HEK293T (cell line): ENCODE measurements around the gene ATG2B.

Source experiments
- FOXA1 ChIP-seq: fragments of 450-650 bp; IDR thresholded peaks from 2 replicates; pipeline ENCODE4 v1.6.1; 2016; ENCODE audit warnings: mild to moderate bottlenecking
- SP1 ChIP-seq: fragments of 450-650 bp; IDR thresholded peaks from 2 replicates; pipeline ENCODE4 v1.6.1; 2017

DNA sequence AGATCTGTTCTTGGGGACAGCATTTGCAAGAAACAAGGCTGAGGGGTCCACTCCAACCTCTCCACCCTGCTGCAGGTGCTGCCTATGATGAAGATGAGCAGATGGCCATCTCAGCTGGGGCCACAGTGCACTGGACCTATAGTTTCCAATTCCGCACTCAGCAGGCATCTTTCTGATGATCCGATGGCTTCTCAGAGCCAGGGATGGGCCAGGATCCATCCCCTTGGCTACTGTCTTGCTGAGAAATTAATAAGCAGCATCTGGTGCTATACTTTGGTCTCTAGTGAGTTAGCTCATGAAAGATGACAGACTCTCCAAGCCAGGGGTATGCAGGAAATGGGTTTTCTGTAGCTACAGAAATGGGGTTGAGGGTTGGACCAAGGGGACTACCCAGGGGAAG is 125.5 kb downstream of the ATG2B start:
- no peak for TF ChIP-seq SP1
- TF ChIP-seq FOXA1: no peak
